H1 (cell line): ENCODE results near the gene AMBN. TPM values are rescaled to one million over a fixed set of nuclear protein-coding genes. Genes with fewer than 3 reads are reported as not detected.

Experiments
- CHD1 ChIP-seq: IDR thresholded peaks from 2 replicates; pipeline ENCODE4 v1.6.1; 2012; ENCODE audit warnings: low read depth, low read length, improper control_type of control experiment
- GTF2F1 ChIP-seq: IDR thresholded peaks from 2 replicates; pipeline ENCODE4 v1.6.1; 2012; ENCODE audit warnings: low read depth, low read length, improper control_type of control experiment, borderline replicate concordance
- KDM4A ChIP-seq: IDR thresholded peaks from one replicate; pipeline ENCODE4 v1.7.1; 2012; ENCODE audit warnings: low read depth, mild to moderate bottlenecking, moderate library complexity, low read length, inconsistent platforms; ENCODE audit not compliant: severe bottlenecking
- NRF1 ChIP-seq: IDR thresholded peaks from 2 replicates; pipeline ENCODE4 v1.6.1; 2011; ENCODE audit warnings: mild to moderate bottlenecking, low read depth, low read length, improper control_type of control experiment
- PHF8 ChIP-seq: fragments of 200-600 bp; sonication (generic); conservative IDR thresholded peaks from 2 replicates; pipeline ENCODE4 v1.7.1; 2012; ENCODE audit warnings: low read depth, mild to moderate bottlenecking, inconsistent platforms, low read length, moderate library complexity
- SIN3A ChIP-seq, 2 experiments: IDR thresholded peaks in 1 of 2; conservative IDR thresholded peaks in 1 of 2; 2 replicates each; pipeline ENCODE4 v1.6.1; 2011 to 2012; ENCODE audit warnings: low read length in 2 of 2, improper control_type of control experiment in 1 of 2, low read depth in 1 of 2, mild to moderate bottlenecking in 1 of 2
- SIRT6 ChIP-seq: IDR thresholded peaks from one replicate; pipeline ENCODE4 v1.7.1; 2012; ENCODE audit warnings: low read length, inconsistent platforms
- SRF ChIP-seq: IDR thresholded peaks from 2 replicates; pipeline ENCODE4 v1.6.1; 2011; ENCODE audit warnings: mild to moderate bottlenecking, low read depth, low read length, moderate library complexity
- TAF1 ChIP-seq: IDR thresholded peaks from 2 replicates; pipeline ENCODE4 v1.6.1; 2011; ENCODE audit warnings: mild to moderate bottlenecking, low read depth, low read length
- polyA plus RNA-seq, 7 experiments: library from polyadenylated mRNA; depleted of rRNA in 3 of 7; stranded (reverse) in 5 of 7; unstranded in 2 of 7; fragments of >200 nt in 5 of 7; fragments of 200-250 nt in 2 of 7; gene quantifications; 1 replicate in 5 of 7; 2 replicates in 1 of 7; 4 replicates in 1 of 7; pipeline versions ENCODE4 v1.2.1 to v1.2.3, GENCODE V29; 2011 to 2013; ENCODE audit warnings: missing spikeins in 2 of 7, mixed read lengths in 2 of 7
- total RNA-seq: library from RNA; stranded (reverse); fragmentation: NEBNext Ultra II Directional; extraction: Animal tissue kit (Norgen Biotek cat#: 25700); gene quantifications from 2 replicates; pipeline ENCODE4 v1.2.1, GENCODE V29; 2021
- TF ChIP-seq, protein P1 (sequence below), 3 experiments: IDR thresholded peaks; 1 replicate in 2 of 3; 2 replicates in 1 of 3; pipeline versions ENCODE4 v1.5.1 to v1.6.1; 2011; ENCODE audit warnings: low read length in 3 of 3, mild to moderate bottlenecking in 3 of 3, inconsistent platforms in 2 of 3, low read depth in 1 of 3, moderate library complexity in 1 of 3; ENCODE audit not compliant: insufficient read depth in 1 of 3; ENCODE audit errors: control extremely low read depth in 1 of 3
- TF ChIP-seq, protein P2 (sequence below): IDR thresholded peaks from 2 replicates; pipeline ENCODE4 v1.6.1; 2012; ENCODE audit warnings: low read length, inconsistent platforms

The AMBN gene
- total and polyA plus RNA-seq, 2 of the 8 experiments (the other 6 are each of a cell fraction or from before 2014, with no cell fraction given), result not detected

DNA sequence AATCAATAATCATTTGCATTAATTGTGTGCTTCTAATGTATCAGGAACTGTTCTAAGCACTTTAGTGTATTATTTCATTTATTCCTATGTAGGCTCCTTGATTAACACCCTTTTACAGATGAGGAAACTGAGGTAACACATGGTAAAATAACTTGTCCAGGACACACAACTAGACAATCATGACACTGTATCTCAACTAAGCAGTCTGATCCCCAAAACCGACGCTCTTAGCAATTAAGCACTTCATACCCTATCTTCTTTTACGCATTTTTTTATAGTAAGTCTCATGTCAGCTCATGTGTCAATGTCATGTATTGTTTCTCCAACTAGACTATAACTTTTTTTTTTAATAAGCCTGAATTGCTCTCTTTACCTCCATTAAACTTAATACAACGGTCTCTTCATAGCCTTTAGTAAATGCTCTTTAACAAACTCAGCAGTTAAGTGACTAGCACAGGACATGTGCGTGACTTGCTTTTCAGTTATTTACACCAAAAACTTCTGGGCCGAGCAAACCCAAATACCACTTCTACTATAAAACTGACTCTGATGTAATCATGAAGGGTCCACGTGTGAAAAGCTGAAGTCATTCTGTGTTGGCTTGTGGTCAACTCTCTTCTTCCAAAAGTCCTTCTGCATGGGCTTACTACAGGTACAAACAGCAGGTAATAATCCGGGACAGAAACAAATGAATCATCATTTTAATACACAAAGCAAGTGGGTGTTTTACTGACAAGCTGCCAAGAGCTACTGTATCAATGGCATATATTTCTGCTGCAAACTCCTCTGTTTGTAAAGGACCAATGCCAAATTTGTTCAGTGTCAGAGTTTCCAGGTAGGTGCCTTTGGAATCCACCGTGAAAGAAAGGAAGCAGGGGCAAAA is 7.9 kb upstream of the AMBN start (continued):
- TF ChIP-seq, protein P1, sequence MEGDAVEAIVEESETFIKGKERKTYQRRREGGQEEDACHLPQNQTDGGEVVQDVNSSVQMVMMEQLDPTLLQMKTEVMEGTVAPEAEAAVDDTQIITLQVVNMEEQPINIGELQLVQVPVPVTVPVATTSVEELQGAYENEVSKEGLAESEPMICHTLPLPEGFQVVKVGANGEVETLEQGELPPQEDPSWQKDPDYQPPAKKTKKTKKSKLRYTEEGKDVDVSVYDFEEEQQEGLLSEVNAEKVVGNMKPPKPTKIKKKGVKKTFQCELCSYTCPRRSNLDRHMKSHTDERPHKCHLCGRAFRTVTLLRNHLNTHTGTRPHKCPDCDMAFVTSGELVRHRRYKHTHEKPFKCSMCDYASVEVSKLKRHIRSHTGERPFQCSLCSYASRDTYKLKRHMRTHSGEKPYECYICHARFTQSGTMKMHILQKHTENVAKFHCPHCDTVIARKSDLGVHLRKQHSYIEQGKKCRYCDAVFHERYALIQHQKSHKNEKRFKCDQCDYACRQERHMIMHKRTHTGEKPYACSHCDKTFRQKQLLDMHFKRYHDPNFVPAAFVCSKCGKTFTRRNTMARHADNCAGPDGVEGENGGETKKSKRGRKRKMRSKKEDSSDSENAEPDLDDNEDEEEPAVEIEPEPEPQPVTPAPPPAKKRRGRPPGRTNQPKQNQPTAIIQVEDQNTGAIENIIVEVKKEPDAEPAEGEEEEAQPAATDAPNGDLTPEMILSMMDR (IDR thresholded peaks at IDR 0.05; ENCODE audit: control extremely low read depth in 1 of 3, insufficient read depth in 1 of 3, low read depth in 1 of 3, low read length in 3 of 3), result no peak
- TF ChIP-seq SIN3A (conservative IDR thresholded peaks at IDR 0.05 in 1 of 2, IDR thresholded peaks at IDR 0.05 in 1 of 2; ENCODE audit: low read depth in 1 of 2, low read length in 2 of 2) (no peak), PHF8 (no peak), KDM4A (no peak), NRF1 (no peak), SRF (no peak), TAF1 (no peak), CHD1 (no peak), SIRT6 (no peak), GTF2F1 (no peak)
- TF ChIP-seq, protein P2, sequence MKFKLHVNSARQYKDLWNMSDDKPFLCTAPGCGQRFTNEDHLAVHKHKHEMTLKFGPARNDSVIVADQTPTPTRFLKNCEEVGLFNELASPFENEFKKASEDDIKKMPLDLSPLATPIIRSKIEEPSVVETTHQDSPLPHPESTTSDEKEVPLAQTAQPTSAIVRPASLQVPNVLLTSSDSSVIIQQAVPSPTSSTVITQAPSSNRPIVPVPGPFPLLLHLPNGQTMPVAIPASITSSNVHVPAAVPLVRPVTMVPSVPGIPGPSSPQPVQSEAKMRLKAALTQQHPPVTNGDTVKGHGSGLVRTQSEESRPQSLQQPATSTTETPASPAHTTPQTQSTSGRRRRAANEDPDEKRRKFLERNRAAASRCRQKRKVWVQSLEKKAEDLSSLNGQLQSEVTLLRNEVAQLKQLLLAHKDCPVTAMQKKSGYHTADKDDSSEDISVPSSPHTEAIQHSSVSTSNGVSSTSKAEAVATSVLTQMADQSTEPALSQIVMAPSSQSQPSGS, result no peak
